Measurements from ENCODE around the gene RGS9.
"Not testable (repeated sequence)": the region's sequence is repeated elsewhere in the genome, so short reads cannot be mapped to it uniquely, and the experiment has no call there.

Gene RGS9

GRCh38 chr17:65137021-65137939, at the start of gene RGS9:
Gene RGS9 (plus strand): TSS chr17:65137370. CDS start chr17:65137541, 171 bp downstream.
- Mint-ChIP-seq H3K4me1 (peaks cover 31% of the 10 kb centered on the region), H3K9me3 (no peaks in the 10 kb centered on the region), H3K27ac (peak within 1 kb of the TSS; percentile 19 to 77), H3K4me3 (peak within 1 kb of the TSS; percentile 76 to 82), H3K27me3 (peaks cover 31% of the 10 kb centered on the region)
- DNase-seq = peak; percentile 80 to 87
- peak; percentile 94 for ATAC-seq

DNA sequence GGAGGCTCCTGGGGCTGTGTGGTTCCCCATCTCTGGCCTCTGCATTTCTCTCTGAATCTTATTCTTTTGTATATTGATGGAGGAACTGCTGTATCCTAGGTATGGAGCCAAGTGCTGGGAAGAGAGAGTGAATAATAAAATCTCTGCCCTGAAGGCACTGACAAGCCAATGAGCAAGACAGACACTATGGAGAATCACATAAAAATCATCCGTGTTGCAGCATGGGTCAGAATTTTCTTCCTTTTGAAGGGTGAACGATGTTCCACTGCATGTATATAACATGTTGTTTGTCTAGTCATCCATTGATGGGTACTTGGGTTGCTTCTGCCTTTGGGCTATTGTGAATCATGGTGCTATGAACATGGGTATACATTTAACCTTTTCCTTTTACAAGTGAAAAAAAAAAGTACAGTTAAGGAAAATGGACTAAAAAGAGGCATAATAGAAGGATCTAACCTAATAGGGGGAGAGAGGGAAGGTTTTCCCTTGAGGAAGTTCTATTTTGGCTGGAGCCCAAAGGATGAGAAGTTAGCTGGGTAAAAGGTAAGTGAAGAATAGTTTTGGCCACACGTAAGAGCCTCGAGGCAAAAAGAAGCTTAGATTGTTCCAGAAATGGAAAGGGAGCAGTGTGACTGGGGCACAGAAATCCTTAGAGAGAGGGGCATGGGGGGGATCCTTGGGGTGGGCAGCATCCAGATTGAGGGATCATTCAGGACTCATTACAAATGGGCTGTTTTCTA, 48.4 kb upstream of the RGS9 start:
- no peak for DNase-seq
- ATAC-seq = no peak
- Mint-ChIP-seq H3K27me3 (no peaks in the 10 kb centered on the region), H3K27ac (peak overlapping the region in 1 of 2 donors; percentile 59), H3K9me3 (no peaks in the 10 kb centered on the region), H3K4me1 (no peaks in the 10 kb centered on the region), H3K4me3 (no peak overlapping the region)

DNA sequence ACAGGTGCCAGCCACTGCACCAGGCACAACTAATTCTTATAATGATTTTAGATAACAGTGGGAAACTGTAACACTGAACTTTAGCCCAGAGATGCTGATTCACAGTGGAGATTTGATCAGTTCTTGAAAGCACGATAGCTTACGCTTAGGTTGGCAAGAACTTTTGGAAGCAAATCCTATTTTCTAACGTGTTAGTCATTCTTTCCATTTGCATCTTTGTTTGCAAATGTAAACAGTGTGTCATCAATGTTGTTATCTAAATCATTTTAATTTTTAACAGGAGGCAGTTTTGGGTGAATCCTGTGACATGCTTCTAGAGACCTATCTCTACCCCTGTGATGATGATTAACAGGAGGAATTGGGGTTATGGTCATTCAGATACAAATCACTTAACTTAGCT, 44.9 kb upstream of the RGS9 start:
- no peaks in the 10 kb centered on the region for H3K27me3 Mint-ChIP-seq
- H3K27ac Mint-ChIP-seq = no peak overlapping the region
- no peaks in the 10 kb centered on the region for H3K4me1 Mint-ChIP-seq
- no peaks in the 10 kb centered on the region for H3K9me3 Mint-ChIP-seq
- ATAC-seq (no peak), DNase-seq (no peak)
- no peak overlapping the region for H3K4me3 Mint-ChIP-seq

DNA sequence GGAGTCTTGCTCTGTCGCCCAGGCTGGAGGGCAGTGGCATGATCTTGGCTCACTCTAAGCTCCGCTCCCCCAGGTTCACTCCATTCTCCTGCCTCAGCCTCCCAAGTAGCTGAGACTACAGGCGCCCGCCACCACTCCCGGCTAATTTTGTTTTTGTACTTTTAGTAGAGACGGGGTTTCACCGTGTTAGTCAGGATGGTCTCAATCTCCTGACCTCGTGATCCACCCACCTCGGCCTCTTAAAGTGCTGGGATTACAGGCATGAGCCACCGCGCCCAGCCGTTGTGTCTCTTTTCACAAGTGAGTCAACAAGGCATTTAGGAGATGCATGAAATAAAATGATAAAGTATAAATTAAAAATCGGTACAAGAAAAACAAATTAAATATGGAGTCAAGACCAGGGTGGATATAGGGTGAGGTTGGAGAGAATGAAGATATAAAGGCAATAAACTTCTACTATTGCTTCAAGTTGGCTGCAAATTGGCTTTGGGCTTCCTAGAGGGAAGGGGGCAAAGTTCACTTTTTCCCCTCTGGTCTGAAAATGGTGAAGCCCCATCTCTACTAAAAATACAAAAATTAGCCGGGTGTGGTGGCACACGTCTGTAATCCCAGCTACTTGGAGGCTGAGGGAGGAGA, 44.3 kb upstream of the RGS9 start:
- H3K27me3 Mint-ChIP-seq, H3K27ac Mint-ChIP-seq, H3K9me3 Mint-ChIP-seq, DNase-seq, ATAC-seq, H3K4me3 Mint-ChIP-seq, H3K4me1 Mint-ChIP-seq: not testable (repeated sequence)

- Mint-ChIP-seq H3K4me3 (no peak overlapping the region), H3K4me1 (no peaks in the 10 kb centered on the region), H3K27me3 (no peaks in the 10 kb centered on the region), H3K9me3 (no peaks in the 10 kb centered on the region), H3K27ac (peak overlapping the region in 1 of 2 donors; percentile 39)
- DNase-seq (no peak), ATAC-seq (no peak)
Observed at GRCh38 chr17:65093930-65094329, 43.2 kb upstream of the RGS9 start.

- no peaks in the 10 kb centered on the region for H3K9me3 Mint-ChIP-seq
- no peaks in the 10 kb centered on the region for H3K27me3 Mint-ChIP-seq
- no peak for ATAC-seq
- H3K4me3 Mint-ChIP-seq = no peak overlapping the region
- no peak for DNase-seq
- no peak overlapping the region for H3K27ac Mint-ChIP-seq
- H3K4me1 Mint-ChIP-seq = peaks cover 13% of the 10 kb centered on the region
Observed at GRCh38 chr17:65095465-65095864, 41.7 kb upstream of the RGS9 start.

DNA sequence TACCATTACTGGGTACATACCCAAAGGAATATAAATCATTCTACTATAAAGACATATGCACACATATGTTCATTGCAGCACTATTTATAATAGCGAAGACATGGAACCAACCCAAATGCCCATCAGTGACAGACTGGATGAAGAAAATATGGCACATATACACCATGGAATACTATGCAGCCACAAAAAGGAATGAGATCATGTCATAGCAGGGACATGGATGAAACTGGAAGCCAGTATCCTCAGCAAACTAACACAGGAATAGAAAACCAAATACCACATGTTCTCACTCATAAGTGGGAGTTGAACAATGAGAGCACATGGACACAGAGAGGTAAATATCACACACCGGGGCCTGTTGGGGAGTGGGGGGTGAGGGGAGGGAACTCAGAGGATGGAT, 40.8 kb upstream of the RGS9 start:
- DNase-seq, ATAC-seq, H3K27me3 Mint-ChIP-seq, H3K4me3 Mint-ChIP-seq, H3K27ac Mint-ChIP-seq, H3K9me3 Mint-ChIP-seq: not testable (repeated sequence)
- H3K4me1 Mint-ChIP-seq = peaks cover 20% of the 10 kb centered on the region

DNA sequence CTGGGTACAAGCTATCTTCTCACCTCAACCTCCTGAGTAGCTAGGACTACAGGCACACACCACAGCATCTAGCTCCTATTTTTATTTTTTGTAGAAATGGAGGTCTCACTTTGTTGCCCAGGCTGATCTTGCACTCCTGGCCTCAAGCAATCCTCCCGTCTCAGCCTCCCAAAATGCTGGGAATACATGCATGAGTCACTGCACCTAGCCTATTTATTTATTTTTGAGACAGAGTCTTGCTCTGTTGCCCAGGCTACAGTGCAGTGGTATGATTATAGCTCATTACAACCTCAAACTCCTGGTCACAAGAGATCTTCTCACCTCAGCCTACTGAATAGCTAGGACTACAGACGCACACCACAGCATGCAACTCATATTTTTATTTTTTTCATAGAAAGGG, 40.1 kb upstream of the RGS9 start:
- H3K27ac Mint-ChIP-seq = no peak overlapping the region
- no peaks in the 10 kb centered on the region for H3K9me3 Mint-ChIP-seq

DNA sequence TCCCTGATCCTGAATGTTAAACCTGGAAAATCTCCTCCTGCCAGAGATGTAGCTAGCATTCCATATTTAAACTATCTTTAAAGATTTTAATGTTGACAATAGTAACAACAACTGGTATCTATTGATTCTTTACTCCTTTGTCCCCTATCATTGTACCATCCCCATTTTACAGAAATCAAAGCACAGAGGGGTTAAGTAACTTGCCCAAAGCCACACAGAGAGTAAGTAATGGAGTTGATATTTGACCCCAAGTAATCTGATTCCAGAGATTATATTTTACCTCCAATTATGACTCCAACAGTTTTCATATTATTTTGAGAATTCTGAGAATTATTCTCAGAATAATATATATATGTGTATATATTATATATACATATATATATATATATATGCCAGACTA, 37.7 kb upstream of the RGS9 start:
- peaks cover 20% of the 10 kb centered on the region for H3K4me1 Mint-ChIP-seq
- DNase-seq (no peak), ATAC-seq (no peak)
- H3K27ac Mint-ChIP-seq = no peak overlapping the region
- H3K4me3 Mint-ChIP-seq = no peak overlapping the region
- H3K27me3 Mint-ChIP-seq = no peaks in the 10 kb centered on the region
- H3K9me3 Mint-ChIP-seq = no peaks in the 10 kb centered on the region

More for the DNA sequence above, 40.1 kb upstream of the RGS9 start:
- Mint-ChIP-seq H3K4me1 (peaks cover 20% of the 10 kb centered on the region), H3K27me3 (no peaks in the 10 kb centered on the region), H3K4me3 (no peak overlapping the region)
- DNase-seq = no peak
- no peak for ATAC-seq

DNA sequence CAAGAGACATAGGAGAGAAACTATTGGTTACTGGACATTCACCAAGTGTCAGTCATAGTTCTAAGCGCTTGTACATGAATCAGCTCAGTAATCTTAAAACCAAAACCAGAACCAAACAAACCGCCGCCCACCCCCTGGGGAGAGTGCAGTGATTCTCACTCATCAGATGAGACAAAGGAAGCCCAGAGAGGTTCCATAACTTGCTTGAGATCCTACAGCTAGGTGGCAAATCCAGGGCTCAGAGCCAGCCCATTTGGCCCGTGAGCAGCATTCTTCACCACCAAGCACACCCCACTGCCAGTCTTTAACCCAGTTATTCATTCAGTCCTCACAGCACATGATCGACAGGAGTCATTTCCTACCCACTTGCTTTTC, 37.2 kb upstream of the RGS9 start:
- Mint-ChIP-seq H3K27me3 (no peaks in the 10 kb centered on the region), H3K4me1 (peaks cover 20% of the 10 kb centered on the region), H3K9me3 (no peaks in the 10 kb centered on the region), H3K4me3 (peak overlapping the region; percentile 80 to 81), H3K27ac (peak overlapping the region; percentile 44 to 88)
- peak; percentile 88 for ATAC-seq
- DNase-seq = peak; percentile 69 to 82

GRCh38 chr17:65100316-65101140, 36.6 kb upstream of the RGS9 start:
- H3K4me3 Mint-ChIP-seq = peak overlapping the region; percentile 80 to 81

GRCh38 chr17:65101371-65101770, 35.8 kb upstream of the RGS9 start:
- no peaks in the 10 kb centered on the region for H3K9me3 Mint-ChIP-seq
- peak overlapping the region; percentile 80 to 81 for H3K4me3 Mint-ChIP-seq
- ATAC-seq (no peak), DNase-seq (no peak)
- H3K4me1 Mint-ChIP-seq = peaks cover 20% of the 10 kb centered on the region
- H3K27ac Mint-ChIP-seq = peak overlapping the region in 1 of 2 donors; percentile 87
- H3K27me3 Mint-ChIP-seq = no peaks in the 10 kb centered on the region

More at GRCh38 chr17:65100316-65101140, 36.6 kb upstream of the RGS9 start:
- ATAC-seq = peak; percentile 80
- H3K27ac Mint-ChIP-seq = peak overlapping the region; percentile 87 to 88
- H3K4me1 Mint-ChIP-seq = peaks cover 20% of the 10 kb centered on the region
- peak; percentile 78 to 82 for DNase-seq
- no peaks in the 10 kb centered on the region for H3K9me3 Mint-ChIP-seq
- no peaks in the 10 kb centered on the region for H3K27me3 Mint-ChIP-seq

DNA sequence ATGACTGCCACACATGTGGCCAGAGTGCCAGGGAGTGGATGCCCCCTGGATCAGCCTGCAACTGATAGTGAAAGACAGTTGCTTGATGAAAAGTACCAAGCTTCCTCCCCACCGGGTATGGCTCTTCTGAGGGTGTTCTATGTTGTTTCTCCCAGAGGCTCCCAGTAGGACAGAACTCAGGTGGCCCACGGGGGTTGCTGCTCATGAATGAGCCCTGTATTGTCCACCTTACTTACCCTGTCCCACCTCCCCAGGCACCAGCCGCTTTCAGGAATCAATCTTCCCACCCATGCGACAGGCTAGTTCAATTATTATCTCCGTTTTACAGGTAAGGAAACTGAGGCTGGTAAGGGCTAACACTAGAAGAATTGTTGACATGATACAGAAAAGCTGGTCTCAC, 34.9 kb upstream of the RGS9 start:
- Mint-ChIP-seq H3K4me3 (no peak overlapping the region), H3K4me1 (peaks cover 20% of the 10 kb centered on the region), H3K27me3 (no peaks in the 10 kb centered on the region), H3K27ac (no peak overlapping the region), H3K9me3 (no peaks in the 10 kb centered on the region)
- DNase-seq (no peak), ATAC-seq (no peak)

DNA sequence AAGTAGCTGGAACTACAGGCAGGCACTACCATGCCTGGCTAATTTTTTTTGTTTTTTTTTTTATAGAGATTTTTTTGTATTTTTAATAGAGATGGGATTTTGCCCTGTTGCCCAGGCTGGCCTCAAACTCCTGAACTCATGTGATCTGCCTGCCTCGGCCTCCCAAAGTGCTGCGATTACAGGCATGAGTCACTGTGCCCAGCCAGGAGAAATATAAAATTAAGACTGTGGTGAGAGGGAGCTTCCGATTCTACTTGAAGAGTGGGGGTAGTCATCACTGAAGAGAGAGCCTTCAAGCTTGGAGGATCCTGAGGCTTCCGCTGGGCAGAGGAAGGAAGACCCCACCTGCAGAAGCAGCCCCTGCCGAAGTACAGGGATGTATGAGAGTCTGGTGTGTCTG, 34.4 kb upstream of the RGS9 start:
- DNase-seq (no peak), ATAC-seq (no peak)
- Mint-ChIP-seq H3K27ac (no peak overlapping the region), H3K4me1 (peaks cover 20% of the 10 kb centered on the region), H3K27me3 (peaks cover 5% of the 10 kb centered on the region), H3K4me3 (no peak overlapping the region), H3K9me3 (no peaks in the 10 kb centered on the region)

DNA sequence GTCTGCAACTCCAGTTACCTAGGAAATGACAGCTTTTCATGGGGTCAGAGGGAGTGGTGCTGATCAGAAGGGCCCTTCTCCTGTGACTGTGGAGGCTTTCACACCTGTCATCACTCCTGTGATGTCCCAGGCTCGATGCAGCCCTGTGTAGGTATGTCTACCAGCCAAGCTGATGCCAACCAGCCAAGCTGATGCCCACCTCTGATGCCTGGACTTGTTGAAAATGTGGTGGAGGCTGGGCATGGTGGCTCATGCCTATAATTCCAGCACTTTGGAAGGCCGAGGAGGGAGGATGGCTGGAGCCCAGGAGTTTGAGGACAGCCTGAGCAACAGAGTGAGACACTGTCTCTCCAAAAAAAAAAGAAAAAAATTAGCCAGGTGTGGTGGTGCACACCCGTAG, 33.7 kb upstream of the RGS9 start:
- peaks cover 11% of the 10 kb centered on the region for H3K27me3 Mint-ChIP-seq
- no peaks in the 10 kb centered on the region for H3K9me3 Mint-ChIP-seq
- no peak overlapping the region for H3K4me3 Mint-ChIP-seq
- no peak overlapping the region for H3K27ac Mint-ChIP-seq
- no peak for ATAC-seq
- DNase-seq = no peak
- H3K4me1 Mint-ChIP-seq = peaks cover 20% of the 10 kb centered on the region
